ENCODE data around the gene ENTPD8. TPM values are rescaled to one million over a fixed set of nuclear protein-coding genes. Genes with fewer than 3 reads are reported as not detected.
"Not testable (repeated sequence)": the region's sequence is repeated elsewhere in the genome, so short reads cannot be mapped to it uniquely, and the experiment has no call there.

ENTPD8 gene
- total RNA-seq, 1 donor from 2014 or later = not detected

DNA sequence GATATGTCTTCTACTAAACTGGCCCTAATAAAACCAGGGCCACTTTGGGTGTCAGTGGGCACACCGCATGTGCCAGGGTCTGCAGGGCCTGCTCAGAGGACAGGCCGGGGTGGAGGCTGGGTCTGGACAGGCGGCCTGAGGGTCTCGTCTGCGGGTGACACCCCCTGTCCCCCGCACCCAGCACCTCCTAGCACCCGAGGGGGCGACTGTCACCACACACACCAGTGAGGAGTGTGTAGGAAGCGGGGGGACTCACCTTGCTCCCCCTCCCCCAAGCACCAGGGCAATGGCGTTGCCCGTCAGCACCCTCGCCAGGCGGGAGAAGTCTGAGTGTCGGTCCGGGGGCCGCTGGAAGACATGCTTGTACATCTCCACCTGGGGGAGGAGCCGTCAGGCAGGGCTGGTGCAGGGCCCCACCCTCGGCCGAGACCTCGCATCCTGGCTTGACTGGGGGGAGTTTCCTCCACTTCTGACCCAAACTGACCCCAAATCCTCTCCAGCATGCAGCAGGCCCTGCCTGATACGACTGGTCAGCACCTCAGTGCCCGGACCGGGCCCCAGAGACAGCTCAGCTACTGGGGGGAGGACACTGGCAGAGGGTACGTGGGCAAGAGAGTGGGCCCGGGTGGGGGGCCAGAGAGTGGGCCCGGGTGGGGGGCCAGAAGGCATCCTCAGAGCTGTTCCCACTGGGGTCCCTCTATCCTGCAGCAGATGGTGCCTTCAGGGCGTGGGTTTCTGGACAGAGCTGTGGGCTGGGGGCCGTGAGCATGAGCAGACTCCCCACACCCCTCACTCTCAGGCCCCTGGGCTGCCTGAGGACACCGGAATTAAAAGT, 36.8 kb upstream of the ENTPD8 start:
- FAIRE-seq = no peak

DNA sequence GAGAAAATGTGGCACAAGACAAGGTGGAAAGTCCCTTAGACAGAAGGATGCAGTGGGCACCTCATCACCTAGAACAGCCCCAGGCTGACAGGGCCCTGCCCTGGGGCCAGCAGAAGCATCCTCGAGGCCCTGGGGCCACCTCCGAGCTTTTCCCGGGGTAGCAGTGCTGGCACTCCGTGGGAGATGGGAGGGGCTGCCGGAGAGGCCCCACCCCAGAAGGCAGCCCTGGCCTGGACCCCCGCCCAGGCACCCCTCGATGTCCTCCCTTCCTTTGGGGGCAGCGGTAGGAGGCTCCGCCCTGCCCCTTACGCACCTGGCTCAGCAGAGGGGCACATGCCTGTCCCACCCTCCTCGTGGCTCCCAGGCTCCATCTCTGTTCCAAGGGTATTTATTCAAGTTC, 35.7 kb upstream of the ENTPD8 start:
- no peak for DNase-seq (ENCODE audit: low spot score in 2 of 2)
- no peak for FAIRE-seq

More for the DNA sequence above, 36.8 kb upstream of the ENTPD8 start:
- no peak for DNase-seq (ENCODE audit: low spot score in 2 of 2)

- no peak for FAIRE-seq
Observed at GRCh38 chr9:137475666-137476065, 34.5 kb upstream of the ENTPD8 start.

DNA sequence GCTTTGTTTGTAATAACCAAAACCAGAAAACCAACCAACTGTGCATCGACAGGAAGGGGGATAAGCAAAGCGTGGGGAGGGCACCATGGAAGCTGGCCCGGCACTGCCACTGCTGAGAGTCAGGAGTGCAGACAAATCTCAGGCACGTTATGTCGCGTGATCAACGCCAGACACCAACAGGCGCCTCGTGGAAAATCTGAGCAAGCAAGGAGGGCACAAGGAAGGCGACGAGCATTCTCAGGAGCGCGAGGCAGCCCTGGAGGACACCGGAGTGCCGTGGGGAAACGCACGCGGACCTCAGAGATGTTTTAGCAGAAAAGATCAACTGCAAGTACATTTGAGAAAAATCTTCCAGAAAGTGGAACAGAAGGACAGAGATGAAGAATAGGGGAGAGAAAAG, 33.1 kb upstream of the ENTPD8 start:
- FAIRE-seq (no peak), DNase-seq (ENCODE audit: low spot score in 2 of 2) (no peak)

More at GRCh38 chr9:137475666-137476065, 34.5 kb upstream of the ENTPD8 start:
- no peak for DNase-seq (ENCODE audit: low spot score in 2 of 2)

DNA sequence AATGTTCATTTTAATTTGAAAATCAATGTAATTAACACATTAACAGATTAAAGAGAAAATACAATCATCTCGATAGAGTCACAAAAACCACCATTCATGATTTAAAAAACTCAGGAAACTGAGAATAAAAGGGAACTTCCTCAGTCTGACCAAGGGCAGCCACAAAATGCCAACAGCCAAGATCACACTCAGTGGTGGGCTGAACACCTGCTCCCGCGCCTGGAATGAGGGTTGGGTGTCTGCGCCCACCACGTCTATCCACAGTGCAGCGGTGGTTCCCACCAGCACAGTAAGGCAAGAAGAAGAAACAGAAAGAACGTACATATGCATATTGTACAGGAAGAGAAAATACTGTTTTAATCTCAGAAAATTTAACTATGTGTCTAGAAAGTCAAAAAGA, 29.6 kb upstream of the ENTPD8 start:
- FAIRE-seq (no peak), DNase-seq (ENCODE audit: low spot score in 2 of 2) (no peak)

DNA sequence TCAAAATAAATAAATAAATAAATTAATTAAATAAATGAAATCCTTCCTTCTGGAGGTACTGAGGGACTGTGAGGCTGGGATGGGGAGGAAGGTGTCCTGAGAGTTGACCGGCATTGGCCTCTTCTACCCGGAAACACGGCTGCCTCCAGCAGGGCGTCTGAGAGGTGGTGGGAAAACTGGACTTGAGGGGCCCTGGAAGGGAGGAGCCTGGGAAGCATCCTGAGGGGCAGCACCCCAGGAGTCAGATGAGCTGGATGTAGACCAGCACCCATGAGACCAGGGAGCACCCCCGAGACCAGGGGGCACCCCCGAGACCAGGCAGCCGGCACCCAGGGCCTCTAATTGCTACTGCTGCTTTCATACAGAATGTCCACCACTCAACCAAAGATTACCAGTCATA, 26.7 kb upstream of the ENTPD8 start:
- FAIRE-seq (no peak), DNase-seq (ENCODE audit: low spot score in 2 of 2) (no peak)

DNA sequence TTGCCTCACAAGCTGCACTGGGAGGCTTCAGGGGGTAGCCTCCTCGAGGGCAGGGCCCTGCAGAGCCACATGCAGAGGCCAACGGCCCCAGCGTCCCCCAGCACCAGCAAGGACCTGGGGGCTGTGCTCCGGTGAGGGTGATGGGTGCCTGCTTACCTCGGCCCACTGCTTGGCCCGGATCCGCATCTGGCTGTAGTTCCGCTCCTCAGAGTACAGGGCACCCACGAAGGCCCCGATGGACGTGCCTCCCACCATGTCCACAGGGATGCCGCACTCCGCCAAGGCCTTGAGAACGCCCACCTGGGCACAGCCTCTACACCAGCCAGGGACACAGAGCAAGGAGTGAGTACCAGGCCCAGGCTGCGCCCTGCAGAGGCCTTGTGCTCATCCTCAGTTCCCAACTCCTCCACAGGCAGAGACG, 26.0 kb upstream of the ENTPD8 start:
- DNase-seq (ENCODE audit: low spot score in 2 of 2) (no peak), FAIRE-seq (no peak)

- not testable (repeated sequence) for DNase-seq (ENCODE audit: low spot score in 2 of 2); FAIRE-seq
Observed at GRCh38 chr9:137466389-137467085, 25.4 kb upstream of the ENTPD8 start.

- no peak for FAIRE-seq
- DNase-seq (ENCODE audit: low spot score in 2 of 2) = no peak
Observed at GRCh38 chr9:137465720-137466388, 24.7 kb upstream of the ENTPD8 start.

DNA sequence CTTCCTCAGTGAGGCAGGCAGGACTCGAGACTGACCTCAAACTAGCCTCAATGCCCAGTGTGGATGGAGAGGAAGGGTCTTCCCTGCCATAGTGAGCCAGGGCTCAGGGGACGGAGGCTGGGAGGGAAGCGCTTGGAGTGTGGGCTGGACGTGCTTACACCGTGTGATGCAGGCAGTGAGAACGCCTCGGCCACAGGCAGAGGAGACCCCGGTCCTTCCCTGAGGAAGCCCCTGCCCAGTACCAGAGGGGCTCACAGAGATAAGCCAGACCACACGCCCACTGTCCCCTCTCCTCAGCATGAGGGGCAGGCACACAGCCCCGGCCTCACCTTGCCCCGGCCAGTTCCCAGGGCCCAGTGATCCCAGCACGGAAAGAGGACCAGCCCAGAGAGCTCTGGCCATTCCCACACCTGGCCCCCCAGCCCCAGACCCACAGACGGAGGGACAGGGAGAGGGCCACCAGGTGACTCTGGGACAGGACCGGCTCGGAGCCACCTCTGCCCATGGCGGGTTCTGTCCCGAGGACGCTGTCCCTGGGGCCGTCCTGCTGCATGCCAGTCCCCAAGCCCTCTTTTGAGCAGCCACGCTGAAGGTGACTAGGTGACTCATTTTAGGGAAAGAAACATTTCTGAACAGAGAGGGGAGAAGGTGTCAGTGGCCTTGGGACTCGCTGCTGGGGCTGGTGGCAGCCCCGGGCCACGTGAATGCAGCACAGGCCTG, 24.0 kb upstream of the ENTPD8 start:
- no peak for DNase-seq (ENCODE audit: low spot score in 2 of 2)

GRCh38 chr9:137464291-137464999, 23.3 kb upstream of the ENTPD8 start:
- no peak for FAIRE-seq
- DNase-seq (ENCODE audit: low spot score in 2 of 2) = no peak

More for the DNA sequence above, 24.0 kb upstream of the ENTPD8 start:
- no peak for FAIRE-seq

DNA sequence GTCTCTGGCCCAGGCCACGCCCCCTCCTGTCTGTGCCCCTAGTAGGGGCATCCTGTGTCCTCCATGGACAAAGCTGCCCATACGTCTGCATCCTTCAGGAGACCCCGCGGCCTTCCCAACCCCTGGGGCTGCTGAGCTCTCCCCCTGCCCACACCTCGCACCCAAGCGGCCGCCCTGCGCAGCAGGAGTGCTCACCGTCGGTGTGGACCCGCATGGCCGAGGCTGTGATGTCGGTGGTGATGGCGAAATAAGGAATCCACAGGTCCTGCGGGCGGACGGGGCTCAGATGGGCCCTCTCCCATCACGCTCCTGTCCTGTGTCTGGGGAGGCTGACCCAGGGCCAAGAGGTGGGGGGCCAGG, 22.8 kb upstream of the ENTPD8 start:
- no peak for DNase-seq (ENCODE audit: low spot score in 2 of 2)
- no peak for FAIRE-seq

DNA sequence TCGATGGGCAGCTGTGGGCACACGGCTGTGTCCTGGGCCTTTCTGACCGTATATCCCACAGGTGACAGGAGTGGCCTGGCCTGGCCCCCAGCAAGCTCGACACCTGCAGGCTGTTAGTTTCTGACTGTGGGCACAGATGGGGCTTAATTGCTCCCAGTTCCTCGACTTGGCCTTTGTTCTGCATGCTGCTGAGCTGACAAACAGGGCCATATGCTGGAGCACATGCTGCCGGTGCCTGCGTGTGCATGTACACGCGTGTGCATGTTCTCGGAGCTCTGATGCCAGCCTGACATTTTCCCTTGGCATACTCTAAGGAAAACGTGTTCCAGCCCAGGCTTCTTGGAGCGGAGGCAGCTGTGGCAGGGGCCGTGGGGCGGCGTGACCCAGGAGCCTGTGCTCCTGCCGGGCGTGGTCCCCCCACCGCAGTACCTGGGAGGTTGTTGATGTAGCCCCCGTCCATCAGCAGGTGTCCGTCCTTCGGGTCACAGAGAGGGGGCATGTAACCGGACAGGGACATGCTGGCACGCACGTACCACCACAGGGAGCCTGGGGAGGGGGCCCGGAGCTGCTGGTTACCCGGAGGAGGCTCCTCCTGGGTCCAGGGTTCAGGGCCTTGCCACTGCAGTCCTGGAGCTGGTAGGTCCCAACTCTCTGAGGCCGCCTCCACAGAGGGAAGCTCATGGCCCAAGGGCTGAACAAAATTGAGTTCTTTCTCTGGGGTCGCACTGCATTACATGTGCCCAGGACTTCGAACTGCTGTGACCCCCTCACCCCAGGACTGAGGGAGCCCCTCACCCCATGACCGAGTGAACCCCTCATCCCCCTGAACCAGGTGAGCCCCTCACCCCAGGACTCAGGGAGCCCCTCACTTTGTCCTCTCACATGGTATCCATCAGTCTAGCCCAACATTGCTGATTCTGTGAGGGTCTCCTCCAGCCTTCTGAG, 22.1 kb upstream of the ENTPD8 start:
- DNase-seq (ENCODE audit: low spot score in 2 of 2) = no peak
- FAIRE-seq = no peak

DNA sequence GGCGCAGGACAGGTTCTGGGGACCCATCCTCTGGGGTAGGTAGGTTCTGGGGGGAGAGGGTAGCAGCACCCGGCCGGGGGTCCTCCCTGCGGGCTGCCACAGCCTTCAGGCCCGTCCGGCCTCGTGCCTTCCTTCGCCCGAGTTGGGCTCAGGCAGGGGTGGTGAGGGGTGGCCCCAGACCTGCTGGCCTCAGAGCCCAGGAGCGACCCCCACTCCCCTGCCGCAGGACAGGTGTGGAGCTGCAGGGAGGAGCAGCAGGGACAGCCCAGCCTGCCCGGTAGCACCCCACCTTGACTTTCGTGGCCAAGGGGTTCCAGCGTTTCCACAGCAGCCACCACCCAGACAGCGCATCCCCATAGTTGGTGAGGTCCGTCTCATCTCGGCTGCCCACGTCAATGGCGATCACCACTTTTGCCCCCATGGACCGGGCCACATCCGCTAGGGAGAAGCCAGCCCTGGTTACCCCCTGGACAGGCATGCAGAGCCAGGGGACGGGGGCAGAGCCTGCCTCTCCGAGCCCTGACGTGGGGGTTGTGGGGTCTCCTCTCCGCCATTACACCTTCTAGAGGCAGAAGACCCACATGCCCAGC, 21.3 kb upstream of the ENTPD8 start:
- no peak for DNase-seq (ENCODE audit: low spot score in 2 of 2)
- FAIRE-seq = no peak

DNA sequence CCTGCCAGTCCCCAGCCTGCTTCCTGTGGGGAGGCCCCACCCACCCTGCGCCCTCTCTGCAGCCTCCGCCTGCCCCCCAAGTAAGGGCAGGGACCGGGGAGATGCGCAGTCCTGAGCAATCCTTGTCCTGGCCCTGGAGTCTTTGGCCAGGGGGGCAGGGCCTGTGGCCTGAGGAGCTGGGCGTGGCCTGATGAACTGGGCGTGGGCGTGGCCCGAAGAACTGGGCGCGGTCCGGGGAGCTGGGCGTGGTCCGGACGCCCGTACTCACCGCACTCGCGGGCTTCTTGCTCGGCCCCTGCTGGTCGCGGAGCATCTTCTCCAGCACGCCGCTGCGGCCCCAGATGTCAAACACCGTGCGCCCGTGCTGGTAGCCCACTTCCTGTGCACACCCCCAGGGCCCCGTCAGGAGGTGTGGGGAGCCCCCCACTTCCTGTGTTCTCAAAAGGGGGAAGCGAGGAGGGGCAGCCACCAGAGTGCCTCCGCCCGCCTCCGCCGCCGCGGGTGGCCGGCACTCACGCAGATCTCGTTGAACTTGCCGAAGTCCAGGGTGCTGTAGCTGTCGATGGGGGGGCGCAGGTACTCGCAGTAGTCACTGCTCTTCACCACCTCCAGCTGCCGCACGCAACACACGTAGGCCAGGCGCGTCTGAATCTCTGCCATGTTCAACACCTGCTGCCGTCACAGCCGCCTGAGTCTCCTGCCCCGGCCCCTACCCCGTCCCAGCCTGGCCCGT, 20.7 kb upstream of the ENTPD8 start:
- DNase-seq (ENCODE audit: low spot score in 2 of 2) (no peak), FAIRE-seq (no peak)

DNA sequence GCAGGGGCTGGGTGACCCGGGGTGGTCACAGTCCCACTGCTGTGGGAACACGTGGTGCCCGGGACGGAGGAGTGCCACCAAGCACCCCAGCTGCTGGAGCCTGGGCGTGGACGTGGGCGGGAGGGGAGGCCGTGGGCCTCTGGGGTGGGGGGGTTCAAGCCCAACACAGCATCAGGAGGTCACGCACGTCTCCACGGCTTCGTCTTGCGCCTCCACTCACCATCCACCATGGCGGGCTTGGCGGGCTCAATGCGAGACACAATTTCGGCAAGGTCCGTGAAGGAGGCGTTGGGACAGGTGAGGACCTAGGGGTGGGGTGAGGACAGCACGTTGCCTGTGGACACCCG, 20.1 kb upstream of the ENTPD8 start:
- FAIRE-seq (no peak), DNase-seq (ENCODE audit: low spot score in 2 of 2) (no peak)

DNA sequence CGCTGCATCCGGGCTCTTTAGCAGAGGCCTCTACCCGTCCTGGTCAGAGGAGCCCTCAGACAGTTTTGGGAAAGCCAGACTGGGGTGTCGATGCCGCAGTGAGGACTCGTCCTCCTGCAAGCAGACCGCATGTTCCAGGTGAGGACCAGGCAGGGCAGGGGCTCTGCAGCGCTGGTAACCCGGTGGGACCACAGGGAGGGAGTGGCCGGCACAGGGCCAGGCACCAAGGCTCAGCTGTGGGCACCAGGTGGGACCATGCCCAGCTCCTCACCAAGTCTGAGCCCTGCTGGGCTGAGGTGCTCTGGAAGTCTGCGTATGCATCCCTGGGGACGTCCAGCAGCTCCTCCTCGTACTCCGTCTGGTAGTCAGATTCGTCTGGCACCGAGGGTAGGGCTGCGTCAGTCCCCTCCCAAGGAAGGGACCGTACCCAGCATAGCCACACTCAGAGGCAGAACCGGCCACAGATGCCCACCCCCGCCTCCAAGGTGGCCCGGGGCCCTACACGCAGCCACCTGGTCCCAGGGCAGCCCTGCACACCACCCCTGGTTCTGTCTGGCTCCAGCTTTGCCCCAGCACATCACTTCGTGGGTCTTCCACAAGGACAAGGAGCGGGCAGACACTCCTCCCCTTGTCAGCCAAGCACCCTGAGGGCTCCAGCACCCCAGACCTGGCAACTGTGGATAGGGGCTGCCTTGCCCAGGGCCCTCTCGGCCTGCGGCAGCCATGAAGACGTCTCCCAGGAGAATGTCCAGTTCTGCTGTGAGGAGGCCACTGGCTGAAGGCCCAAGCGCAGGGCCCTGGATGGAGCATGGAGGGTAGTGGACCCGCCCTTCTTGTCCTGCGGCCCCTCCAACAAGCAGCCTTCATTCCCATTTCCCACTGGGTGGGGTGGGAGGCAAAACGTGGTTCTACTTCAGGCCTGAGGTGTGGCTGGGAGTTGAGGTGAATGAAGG, 19.5 kb upstream of the ENTPD8 start:
- DNase-seq (ENCODE audit: low spot score in 2 of 2) (no peak), FAIRE-seq (no peak)
